ENCODE results near the gene COL11A1.

DNA sequence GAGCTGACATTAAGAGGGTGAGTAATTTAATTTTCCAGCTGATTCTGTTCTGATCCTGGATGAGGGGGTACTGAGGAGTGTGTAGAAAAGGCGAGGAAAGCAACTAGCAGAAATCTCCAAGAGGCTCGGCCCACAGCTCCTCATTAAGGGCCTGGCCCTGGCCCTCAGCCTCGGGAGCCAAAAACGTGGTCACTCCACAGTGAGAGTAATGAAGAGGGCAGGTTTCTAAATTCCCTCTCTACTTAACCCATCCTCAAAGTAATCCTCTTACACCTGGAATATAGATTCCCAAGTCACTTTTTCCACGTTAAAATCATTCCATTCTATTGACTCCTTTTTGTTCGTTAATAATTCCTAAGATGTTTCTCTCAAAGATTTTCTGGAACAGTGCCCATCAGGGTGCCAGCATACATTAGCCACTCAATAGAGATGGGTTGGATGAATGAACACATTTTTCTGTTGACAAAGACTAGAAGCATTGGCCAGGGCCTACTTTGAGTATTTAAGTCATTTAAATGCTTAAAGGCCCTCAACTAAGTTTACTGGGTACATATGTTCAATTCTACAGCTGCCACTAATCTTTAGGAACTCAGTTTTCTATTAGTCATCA lies 1.1 kb upstream of the COL11A1 start:
- TF ChIP-seq, protein P1, sequence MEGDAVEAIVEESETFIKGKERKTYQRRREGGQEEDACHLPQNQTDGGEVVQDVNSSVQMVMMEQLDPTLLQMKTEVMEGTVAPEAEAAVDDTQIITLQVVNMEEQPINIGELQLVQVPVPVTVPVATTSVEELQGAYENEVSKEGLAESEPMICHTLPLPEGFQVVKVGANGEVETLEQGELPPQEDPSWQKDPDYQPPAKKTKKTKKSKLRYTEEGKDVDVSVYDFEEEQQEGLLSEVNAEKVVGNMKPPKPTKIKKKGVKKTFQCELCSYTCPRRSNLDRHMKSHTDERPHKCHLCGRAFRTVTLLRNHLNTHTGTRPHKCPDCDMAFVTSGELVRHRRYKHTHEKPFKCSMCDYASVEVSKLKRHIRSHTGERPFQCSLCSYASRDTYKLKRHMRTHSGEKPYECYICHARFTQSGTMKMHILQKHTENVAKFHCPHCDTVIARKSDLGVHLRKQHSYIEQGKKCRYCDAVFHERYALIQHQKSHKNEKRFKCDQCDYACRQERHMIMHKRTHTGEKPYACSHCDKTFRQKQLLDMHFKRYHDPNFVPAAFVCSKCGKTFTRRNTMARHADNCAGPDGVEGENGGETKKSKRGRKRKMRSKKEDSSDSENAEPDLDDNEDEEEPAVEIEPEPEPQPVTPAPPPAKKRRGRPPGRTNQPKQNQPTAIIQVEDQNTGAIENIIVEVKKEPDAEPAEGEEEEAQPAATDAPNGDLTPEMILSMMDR (IDR thresholded peaks at IDR 0.05): no peak
- no peak for TF ChIP-seq POLR2A (IDR thresholded peaks at IDR 0.05)

All from adrenal gland (tissue), 5 donors.